Nucleus accumbens (tissue), 56 donors: Measurements from ENCODE around the gene CHRNA9.
"Not testable (repeated sequence)": the region's sequence is repeated elsewhere in the genome, so short reads cannot be mapped to it uniquely, and the experiment has no call there.

Experiments
- DNase-seq, 56 donors: peaks; one replicate each; lab custom pipeline; 2025; lab: John Stamatoyannopoulos, UW

Gene CHRNA9, protein sequence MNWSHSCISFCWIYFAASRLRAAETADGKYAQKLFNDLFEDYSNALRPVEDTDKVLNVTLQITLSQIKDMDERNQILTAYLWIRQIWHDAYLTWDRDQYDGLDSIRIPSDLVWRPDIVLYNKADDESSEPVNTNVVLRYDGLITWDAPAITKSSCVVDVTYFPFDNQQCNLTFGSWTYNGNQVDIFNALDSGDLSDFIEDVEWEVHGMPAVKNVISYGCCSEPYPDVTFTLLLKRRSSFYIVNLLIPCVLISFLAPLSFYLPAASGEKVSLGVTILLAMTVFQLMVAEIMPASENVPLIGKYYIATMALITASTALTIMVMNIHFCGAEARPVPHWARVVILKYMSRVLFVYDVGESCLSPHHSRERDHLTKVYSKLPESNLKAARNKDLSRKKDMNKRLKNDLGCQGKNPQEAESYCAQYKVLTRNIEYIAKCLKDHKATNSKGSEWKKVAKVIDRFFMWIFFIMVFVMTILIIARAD

DNA sequence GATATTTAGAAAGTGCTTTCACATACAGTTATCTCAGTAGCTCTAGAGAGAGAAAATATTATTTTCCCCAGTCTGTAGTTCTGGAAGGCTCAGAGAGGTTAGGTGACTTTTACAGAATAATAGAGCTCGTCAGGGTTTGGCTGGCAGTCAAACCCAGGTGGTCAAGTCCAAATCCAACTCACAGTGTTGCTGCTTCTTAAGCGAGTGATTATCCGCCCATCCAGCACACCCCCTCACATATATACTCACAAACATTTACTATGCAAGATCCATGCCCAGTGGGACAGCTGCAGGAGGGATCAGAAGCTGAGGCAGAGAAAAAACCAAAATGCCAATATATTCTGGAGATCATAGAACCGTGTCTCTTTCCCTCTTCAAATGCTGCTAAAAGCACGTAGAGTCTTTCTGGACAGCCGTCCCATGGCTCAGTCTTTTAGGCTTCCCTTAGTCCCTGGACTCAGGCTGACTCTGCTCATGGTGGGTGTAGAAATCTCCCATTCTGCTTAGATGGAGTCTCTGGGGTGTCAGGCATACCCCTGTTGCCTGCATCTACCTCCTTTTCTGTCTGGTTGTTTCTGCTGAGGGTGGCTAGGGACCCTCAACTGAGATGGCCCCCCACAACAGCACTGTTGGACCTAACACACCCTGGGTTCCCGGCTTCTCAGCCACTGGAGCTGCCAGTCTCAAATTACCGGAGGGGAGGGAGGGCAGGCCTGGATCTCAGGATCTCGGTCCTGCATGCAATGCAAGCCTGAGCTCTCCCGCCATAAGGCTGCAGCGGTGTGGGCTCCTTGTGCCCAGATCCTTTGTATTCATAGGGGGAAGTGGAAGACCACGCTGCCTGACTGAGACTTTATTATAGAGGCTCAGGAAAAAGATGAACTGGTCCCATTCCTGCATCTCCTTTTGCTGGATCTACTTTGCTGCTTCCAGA is at the start of gene CHRNA9:
TSS of gene CHRNA9 (plus strand) at position 743 of the 934 bp plus-strand sequence. CDS start at position 878, 135 bp downstream.
- no peak for DNase-seq

DNA sequence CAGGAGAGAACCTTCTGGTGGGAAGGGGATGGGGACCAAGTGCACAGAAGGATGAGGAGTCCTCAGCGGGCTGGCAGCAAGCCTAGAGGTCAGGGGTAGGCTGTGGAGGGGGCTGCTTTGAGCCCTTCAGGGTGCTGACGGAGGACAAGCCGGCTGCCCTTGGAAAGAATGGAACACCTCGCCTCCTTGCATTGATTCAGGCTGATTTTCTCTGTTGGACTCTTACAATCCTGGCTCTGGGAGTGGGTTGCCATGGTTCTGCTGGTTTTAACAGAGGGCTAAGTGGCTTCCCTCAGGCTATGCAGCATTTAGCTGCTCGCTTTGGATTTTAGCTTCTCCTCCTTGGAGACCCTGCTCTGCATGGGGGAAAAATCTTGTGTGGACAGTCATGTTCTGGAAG is 49.4 kb upstream of the CHRNA9 start:
- no peak for DNase-seq

DNA sequence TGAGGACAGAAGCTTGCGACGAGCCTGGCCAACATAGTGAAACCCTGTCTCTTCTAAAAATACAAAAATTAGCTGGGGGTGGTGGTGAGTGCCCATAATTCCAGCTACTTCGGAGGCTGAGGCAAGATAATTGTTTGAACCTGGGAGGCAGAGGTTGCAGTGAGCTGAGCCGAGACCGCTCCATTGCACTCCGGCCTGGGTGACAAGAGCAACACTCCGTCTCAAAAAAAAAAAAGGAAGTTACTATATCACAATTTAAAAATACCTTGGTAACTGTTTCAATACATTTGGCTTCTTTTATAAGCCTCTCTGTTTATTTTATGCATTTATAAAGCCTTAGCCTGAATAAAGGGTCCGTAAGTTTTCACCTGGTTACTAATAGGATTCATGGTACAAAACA is 46.6 kb upstream of the CHRNA9 start:
- DNase-seq, result no peak

DNA sequence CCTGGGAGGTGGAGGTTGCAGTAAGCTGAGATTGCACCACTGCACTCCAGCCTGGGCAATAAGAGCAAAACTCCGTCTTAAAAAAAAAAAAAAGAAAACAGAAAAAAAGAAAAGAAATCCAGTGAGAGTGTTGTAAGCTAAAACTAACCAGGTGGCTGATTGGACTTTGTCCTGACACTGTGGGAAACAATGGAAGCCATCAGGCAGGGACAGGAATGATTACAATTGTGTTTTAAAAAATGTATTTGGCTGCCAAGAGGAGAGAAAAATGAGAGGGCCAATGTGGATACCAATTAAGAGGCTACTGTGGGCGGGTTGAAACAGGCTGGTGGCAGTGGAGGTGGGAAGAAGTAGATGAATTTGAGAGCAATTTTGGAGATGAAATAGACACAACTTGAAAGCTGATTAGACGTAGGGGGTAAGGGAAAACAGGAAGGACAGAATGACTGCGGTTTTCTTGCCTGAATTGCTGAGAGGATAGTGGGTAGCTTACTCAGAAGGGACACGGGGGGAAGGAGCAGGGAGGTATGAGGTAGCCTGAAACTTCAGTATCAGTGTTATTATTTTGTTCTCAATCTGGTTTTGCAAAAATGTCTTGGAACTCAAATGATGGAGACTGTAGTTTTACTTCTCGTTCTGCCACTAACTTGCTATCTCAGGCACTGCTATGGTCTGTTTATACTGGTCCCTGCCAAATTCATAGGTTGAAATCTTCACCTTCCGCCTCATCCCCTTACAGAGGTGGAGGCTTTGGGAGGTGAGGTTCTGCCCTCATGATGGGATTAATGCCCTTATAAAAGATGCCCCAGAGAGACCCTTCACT is 45.6 kb upstream of the CHRNA9 start:
- no peak for DNase-seq

DNA sequence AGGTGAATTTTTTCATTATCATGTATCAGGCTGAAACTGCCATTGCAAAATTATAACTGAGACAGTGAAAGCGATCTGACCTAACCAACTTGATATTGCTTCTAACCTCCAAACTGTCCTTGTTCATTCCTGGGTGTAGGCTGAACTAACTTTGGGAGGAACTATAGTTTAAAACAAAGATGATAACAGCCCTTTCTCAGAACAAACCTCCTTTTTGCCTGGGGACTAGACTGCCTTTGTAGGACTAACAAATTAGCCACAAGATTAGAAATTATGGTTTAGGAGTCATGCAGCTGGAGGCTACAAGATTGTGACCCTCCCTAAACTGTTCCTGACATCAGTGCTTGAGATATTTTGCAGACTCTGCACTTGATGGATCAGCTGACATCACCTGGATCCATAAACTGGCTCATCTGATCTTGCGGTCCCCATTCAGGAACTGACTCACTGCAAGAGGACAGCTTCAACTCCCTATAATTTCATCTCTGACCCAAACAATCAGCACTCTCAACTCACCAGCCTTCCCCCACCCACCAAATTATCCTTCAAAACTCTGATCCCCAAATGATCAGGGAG is 44.4 kb upstream of the CHRNA9 start:
- DNase-seq, result not testable (repeated sequence)

DNA sequence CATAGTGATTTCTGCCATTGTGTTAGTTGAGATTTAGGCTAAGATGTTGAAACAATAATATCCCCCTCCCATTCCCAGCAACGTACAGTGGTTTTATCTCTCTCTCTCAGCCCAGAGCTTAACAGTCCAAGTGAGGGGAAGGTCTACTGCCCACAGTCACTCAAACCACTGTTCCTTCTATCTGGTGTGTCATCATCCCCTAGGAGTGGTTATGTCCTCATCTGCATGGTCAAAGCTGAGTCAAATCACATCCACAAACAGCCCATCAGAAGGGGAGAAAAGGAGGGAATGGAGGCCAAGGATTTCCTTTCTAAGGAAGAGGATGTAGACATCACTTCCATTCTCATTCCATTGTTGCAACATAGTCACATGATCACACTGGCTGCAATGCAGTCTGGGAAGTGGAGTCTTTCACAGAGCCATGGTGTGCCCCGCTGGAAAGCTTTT is 42.8 kb upstream of the CHRNA9 start:
- no peak for DNase-seq

DNA sequence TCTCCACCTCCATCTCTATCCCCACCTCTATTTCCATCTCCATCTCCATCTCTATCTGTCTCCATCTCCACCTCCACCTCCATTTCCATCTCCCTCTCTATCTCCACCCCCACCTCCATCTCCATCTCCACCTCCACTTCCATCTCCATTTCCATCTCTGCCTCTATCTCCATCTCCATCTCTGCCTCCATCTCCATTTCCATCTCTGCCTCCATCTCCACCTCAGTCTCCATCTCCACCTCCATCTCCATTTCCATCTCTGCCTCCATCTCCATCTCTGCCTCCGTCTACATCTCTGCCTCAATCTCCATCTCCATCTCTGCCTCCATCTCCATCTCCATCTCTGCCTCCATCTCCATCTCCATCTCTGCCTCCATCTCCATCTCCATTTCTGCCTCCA is 40.8 kb upstream of the CHRNA9 start:
- no peak for DNase-seq

DNA sequence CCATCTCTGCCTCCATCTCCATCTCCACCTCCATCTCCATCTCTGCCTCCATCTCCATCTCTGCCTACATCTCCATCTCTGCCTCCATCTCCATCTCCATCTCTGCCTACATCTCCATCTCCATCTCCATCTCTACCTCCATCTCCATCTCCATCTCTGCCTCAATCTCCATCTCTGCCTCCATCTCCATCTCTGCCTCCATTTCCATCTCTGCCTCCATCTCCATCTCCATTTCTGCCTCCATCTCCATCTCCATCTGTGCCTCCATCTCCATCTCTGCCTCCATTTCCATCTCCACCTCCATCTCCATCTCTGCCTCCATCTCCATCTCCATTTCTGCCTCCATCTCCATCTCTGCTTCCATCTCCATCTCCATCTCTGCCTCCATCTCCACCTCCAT is 40.1 kb upstream of the CHRNA9 start:
- DNase-seq, result not testable (repeated sequence)

DNA sequence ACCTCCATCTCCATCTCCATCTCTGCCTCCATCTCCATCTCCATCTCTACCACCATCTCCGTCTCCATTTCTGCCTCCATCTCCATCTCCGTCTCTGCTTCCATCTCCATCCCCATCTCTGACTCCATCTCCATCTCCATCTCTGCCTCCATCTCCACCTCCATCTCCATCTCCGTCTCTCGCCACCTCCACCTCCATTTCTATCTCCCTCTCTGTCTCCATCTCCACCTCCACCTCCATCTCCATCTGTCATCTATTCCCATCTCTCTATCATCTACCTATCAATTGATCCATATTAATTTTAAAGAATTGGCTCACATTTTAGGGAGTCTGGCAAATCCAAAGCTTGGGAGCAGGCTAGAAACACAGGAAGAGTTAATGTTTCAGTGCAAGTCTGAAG is 39.6 kb upstream of the CHRNA9 start:
- DNase-seq, result no peak

DNA sequence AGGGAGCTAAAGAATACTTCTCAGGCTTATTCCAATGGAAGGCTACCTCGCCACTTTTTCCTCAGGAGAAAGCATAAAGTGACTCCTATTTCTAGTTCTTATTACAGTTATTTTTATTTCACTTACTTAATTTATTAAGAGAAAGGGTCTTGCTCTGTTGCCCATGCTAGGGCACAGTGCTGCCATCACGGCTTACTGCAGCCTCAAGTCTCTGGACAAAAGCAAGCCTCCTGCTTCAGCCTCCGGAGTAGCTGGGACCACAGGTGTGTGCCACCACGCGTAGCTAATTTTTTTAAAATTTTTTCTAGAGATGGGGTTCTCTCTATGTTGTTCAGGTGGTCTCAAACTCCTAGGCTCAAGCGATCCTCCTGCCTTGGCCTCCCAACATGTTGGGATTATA is 36.0 kb upstream of the CHRNA9 start:
- no peak for DNase-seq

DNA sequence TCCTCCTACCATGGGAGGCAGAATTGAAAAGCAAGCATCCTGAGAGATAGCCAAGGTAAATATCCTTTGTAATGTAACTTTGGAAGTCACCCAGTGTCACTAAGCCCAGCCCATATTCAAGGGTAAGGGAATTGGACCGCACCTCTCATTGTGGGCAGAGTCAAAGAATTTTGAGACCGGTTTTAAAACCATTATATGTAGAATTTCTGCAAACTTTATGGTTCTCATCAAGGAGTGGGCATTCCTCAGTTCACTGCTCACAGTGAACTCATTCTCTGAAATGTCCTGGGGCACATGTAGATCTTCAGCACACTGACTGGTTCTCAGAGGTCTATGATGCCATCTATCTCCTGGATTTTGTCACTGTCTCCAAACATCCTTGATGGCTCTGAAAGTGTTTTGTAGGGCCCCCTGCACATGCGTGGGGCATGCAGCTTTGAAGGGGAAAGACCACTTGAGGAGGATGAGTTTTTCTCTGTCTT is 35.3 kb upstream of the CHRNA9 start:
- DNase-seq, result no peak

DNA sequence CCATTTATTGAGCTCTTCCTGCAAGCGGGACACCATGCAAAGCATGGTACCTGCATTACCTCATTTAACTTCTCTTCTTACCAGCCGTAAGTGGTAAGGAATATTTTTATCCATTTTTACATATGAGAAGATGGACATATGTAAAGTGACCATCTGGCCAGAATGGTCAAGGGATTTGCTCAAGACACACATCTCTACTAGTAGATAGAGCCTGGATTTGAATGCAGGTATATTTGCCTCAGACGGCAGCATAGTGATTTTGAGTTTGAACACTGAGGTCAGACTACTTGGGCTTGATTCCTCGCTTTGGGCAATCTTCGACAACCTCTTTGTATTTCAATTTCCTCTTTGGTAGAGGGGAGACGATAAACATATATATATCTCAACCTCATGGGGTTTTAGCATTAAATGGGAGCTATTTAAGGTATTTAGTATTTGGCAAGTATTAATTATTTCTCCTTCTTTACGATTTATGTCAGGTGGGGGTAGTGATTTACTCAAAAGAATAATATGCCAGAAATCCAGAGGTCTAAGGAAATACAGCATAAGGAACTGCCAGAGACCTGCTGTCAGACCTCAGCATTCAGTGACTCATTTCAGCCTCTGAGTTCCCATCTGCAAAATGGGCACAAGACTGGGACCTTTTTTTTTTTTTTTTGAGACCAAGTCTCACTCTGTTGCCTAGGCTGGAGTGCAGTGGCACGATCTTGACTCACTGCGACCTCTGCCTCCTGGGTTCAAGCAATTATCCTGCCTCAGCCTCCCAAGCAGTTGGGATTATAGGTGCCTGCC is 34.6 kb upstream of the CHRNA9 start:
- DNase-seq, result no peak

DNA sequence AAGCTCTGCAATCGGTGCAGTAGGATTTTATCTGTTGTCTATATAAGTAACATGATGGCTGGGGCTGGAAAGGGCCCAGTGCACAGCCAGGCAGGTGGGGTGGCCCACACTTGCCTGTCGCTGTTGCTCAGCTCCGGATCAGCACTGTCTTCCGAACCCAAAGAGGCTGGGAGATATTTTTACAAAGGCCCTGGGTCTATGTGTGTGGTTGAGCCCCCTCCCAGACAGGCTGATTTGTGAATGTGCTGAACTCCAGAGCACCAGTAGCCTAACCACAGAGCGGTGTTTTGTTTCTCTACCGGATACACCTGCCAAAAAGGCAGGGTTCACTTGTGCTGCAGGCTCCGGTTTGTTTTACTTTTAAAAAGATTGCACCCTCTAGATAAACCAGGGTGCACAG is 33.5 kb upstream of the CHRNA9 start:
- no peak for DNase-seq

DNA sequence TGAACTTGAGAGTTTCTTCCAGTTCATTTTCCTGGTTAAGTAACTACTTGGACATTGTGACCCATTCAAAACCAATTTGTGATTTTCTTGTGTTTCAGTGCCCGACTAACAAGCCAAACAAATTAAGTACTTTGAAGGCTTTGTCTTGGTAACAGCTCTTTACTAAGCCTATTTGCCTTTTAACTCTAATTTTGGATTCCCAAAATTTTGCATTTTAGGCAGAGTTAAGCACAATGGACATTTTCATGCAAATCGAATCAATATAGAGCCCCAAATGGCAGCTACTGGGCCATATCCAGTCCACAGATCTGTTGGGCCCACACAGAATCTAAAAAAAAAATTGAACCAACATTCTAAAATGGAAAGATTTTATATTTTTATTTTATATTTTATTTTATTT is 31.4 kb upstream of the CHRNA9 start:
- DNase-seq, result no peak

DNA sequence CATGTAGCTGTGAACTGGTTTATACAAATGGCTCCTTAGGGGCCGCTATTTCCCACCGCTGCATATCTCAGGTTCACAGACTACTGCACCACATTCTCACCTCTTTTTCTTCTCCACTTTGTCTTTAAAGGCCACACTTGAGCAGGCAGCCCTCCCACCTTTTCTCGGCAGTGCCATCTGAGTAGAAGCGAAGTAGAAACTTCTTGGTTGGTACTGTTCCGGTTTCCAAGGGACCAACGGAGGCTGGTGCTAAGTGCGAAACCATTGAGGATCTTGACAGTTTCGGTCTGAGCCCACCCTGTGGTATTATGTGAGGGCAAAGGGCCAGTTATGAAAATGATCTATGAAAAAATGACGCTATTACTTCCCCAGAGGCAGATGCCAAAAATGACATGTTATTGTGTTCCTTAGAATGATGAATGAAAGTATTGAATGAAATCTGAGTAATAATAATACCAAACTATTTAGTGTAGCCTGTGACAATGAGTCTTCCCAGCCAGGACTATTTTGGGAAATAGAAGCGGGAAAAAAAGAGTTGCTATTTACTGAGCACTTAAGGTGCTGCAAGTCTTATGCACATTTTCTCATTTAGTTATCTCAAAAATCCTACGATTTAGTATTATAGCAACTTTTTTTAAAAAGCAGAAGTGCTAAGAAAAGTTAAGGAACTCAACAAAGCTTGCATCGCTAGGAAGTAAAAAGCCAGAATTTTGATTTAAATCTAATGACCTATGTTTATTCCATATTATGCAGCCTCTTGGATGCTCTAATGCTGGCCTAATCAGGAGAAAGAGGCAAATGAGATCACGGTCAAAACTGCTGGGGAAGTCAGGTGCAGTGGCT is 29.6 kb upstream of the CHRNA9 start:
- no peak for DNase-seq

DNA sequence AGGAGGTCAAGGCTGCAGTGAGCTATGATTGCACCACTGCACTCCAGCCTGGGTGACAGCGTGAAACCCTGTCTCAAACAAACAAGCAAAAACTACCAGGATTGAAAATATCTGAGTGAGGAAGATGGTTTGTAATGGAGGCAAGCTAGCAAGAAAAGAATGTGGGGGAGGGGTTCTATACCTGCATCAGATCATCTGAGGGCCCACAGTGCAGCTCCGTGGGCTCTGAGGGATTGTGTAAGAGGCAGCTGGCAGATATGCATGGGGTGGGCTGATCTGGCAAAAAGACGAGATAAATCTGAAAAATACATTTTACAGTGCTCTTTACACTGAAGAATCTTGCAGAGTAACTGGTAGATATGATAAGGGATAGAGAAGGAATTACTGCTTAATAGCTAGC is 28.9 kb upstream of the CHRNA9 start:
- no peak for DNase-seq

DNA sequence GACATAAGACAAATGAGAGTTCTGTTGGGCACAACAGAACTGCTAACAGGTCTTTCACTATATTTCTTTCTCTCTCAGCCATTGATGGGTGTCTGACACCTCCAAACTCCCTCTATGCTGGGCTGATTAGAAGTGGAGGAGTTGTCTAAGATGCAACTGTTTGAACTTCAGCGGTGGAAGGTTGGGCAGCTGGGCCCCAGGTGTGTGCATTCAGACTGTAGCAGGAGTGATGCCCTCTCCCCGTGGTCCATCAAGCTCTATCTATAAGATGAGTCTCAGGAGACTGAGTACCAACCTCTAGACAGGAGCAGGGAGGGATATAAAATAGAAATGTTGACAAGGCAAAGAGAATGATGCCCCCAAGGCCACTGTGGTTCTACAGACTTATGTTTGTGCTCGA is 28.2 kb upstream of the CHRNA9 start:
- DNase-seq, result no peak
